Esophagus squamous epithelium (tissue), 5 donors: ENCODE measurements around the gene CTAG1B. TPM values are rescaled to one million over a fixed set of nuclear protein-coding genes. Genes with fewer than 3 reads are reported as not detected.

ENCODE experiments used
- DNase-seq: peaks from one replicate; lab custom pipeline; 2025; lab: John Stamatoyannopoulos, UW
- H3K27ac ChIP-seq, 4 donors: fragments of 200-600 bp; sonication (generic); one replicate each; pipeline ENCODE4 v1.5.1; 2016 to 2019; ENCODE audit warnings: mild to moderate bottlenecking in 1 of 4
- H3K27me3 ChIP-seq, 4 donors: fragments of 200-600 bp; sonication (generic); 1 replicate in 3 of 4; 2 replicates in 1 of 4; pipeline versions ENCODE4 v1.5.1 to v1.6.0; 2017 to 2021; ENCODE audit warnings: antibody characterized with exemption in 1 of 4
- H3K36me3 ChIP-seq, 3 donors: fragments of 200-600 bp; sonication (generic); one replicate each; pipeline ENCODE4 v1.5.1; 2016 to 2019
- H3K4me1 ChIP-seq, 3 donors: fragments of 200-600 bp; sonication (generic); one replicate each; pipeline ENCODE4 v1.5.1; 2017 to 2019
- H3K4me3 ChIP-seq, 4 donors: fragments of 200-600 bp; sonication (generic); 1 replicate in 3 of 4; 2 replicates in 1 of 4; pipeline ENCODE4 v1.5.1; 2016 to 2019; ENCODE audit warnings: mild to moderate bottlenecking in 2 of 4, moderate library complexity in 1 of 4
- H3K9me3 ChIP-seq, 3 donors: fragments of 200-600 bp; sonication (generic); one replicate each; pipeline ENCODE4 v1.5.1; 2016 to 2019
- CTCF ChIP-seq, 6 experiments: fragments of 450-650 bp in 4 of 6; fragments of 200-600 bp in 2 of 6; sonication (generic) in 2 of 6; IDR thresholded peaks; one replicate each; pipeline ENCODE4 v1.5.1; 2016 to 2019; ENCODE audit warnings: antibody characterized with exemption in 6 of 6, mild to moderate bottlenecking in 4 of 6, moderate library complexity in 4 of 6
- POLR2A ChIP-seq, 4 donors: fragments of 450-650 bp; IDR thresholded peaks; one replicate each; pipeline ENCODE4 v1.6.1; 2017; ENCODE audit warnings: antibody characterized with exemption in 4 of 4, mild to moderate bottlenecking in 4 of 4, moderate library complexity in 3 of 4
- WGBS, 2 donors: methylation state at CpG; one replicate each; pipeline ENCODE4 v1.1.5; 2018; 5-methylcytosine and 5-hydroxymethylcytosine counted together
- intact Hi-C: fragments of 100-400 bp; cut with DNase I; formaldehyde crosslinking; loops from one replicate; pipeline ENCODE4 v1.15.0; 2022
- total RNA-seq, 4 donors: library from RNA; depleted of rRNA; stranded (reverse); fragments of >200 nt; gene quantifications; one replicate each; pipeline ENCODE4 v1.1.0, GENCODE V29; 2016
- donor health status: DM: yes; HTN: yes; CAD: no.

The CTAG1B gene
- total RNA-seq, 4 donors from 2014 or later: not detected

GRCh38 chrX:154600759-154601374 lies 18.2 kb downstream of the CTAG1B start:
- H3K27me3 ChIP-seq: no peaks in the 10 kb centered on the region
- H3K9me3 ChIP-seq: no peaks in the 10 kb centered on the region
- intact Hi-C loops: no loop called here
- H3K4me3 ChIP-seq: no peak overlapping the region
- H3K36me3 ChIP-seq: no peaks in the 10 kb centered on the region
- peaks cover 0 to 14% (median 0%) of the 10 kb centered on the region in 3 donors for H3K4me1 ChIP-seq
- WGBS, 2 donors: 63 to 85% methylated on average over 5 of the region's 15 CpGs
- H3K27ac ChIP-seq: no peak overlapping the region
- TF ChIP-seq CTCF (IDR thresholded peaks at IDR 0.05) (no peak), POLR2A (IDR thresholded peaks at IDR 0.05) (no peak)
- DNase-seq: no peak

- intact Hi-C loops: no loop called here
- no peak for TF ChIP-seq CTCF (IDR thresholded peaks at IDR 0.05)
- no peak for TF ChIP-seq POLR2A (IDR thresholded peaks at IDR 0.05)
- DNase-seq: no peak
- H3K27ac ChIP-seq: no peak overlapping the region
- peaks cover 0 to 13% (median 0%) of the 10 kb centered on the region in 3 donors for H3K4me1 ChIP-seq
- no peaks in the 10 kb centered on the region for H3K9me3 ChIP-seq
- H3K36me3 ChIP-seq: no peaks in the 10 kb centered on the region
- H3K27me3 ChIP-seq: no peaks in the 10 kb centered on the region
- WGBS, 2 donors: 90 to 92% methylated on average over 4 to 9 of the region's 14 CpGs
- H3K4me3 ChIP-seq: no peak overlapping the region
These were observed 19.6 kb downstream of the CTAG1B start for GRCh38 chrX:154599531-154599930.

GRCh38 chrX:154598656-154599055 lies 20.4 kb downstream of the CTAG1B start:
- Histone ChIP-seq H3K4me1 (peaks cover 0 to 7% (median 0%) of the 10 kb centered on the region in 3 donors), H3K27me3 (no peaks in the 10 kb centered on the region), H3K27ac (no peak overlapping the region), H3K36me3 (no peaks in the 10 kb centered on the region), H3K9me3 (no peaks in the 10 kb centered on the region), H3K4me3 (no peak overlapping the region)
- intact Hi-C loops: no loop called here
- DNase-seq: no peak
- TF ChIP-seq POLR2A (IDR thresholded peaks at IDR 0.05) (no peak), CTCF (IDR thresholded peaks at IDR 0.05) (no peak)
- WGBS, 2 donors: 69 to 70% methylated on average over 4 to 6 of the region's 8 CpGs

GRCh38 chrX:154597221-154597620 lies 21.9 kb downstream of the CTAG1B start:
- Histone ChIP-seq H3K4me3 (no peak overlapping the region), H3K27ac (no peak overlapping the region), H3K36me3 (no peaks in the 10 kb centered on the region), H3K9me3 (no peaks in the 10 kb centered on the region), H3K27me3 (no peaks in the 10 kb centered on the region), H3K4me1 (peaks cover 0 to 3% (median 0%) of the 10 kb centered on the region in 3 donors)
- TF ChIP-seq CTCF (IDR thresholded peaks at IDR 0.05) (no peak), POLR2A (IDR thresholded peaks at IDR 0.05) (no peak)
- 86 to 87% methylated on average over 5 to 8 of the region's 12 CpGs for WGBS, 2 donors
- intact Hi-C loops: no loop called here
- no peak for DNase-seq

DNA sequence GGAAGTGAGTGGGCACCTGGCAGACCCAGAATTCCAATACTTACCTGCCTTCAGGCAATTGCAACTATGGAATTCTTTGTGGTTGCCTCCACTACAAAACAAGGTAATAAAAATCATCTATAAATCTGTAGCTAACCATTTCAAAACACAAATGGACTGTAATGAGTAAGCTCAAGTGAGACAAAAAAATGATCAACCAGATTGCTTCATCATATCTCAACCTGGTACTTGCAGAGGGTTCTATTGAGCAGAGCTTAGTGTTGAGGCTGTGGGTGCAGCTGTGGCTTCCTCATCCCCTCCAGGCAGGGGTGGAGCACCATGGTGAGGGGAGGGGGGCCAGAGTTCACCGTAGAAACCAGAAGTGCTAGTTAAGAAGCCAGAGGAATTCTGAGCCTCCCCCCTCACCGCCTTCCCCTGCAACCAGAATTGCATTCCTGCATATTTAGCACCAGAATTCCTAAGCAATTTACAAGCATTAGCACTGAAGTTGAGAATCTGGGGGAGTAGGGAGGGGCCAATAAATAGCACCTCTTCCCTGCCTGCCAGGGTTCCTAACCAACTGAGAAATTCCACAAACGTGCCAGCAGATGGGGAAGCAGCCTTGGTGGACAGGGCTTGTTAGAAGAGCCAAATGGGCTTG lies 22.7 kb downstream of the CTAG1B start:
- H3K4me3 ChIP-seq: no peak overlapping the region
- no peak for DNase-seq
- TF ChIP-seq CTCF (IDR thresholded peaks at IDR 0.05) (no peak), POLR2A (IDR thresholded peaks at IDR 0.05) (no peak)

More for the DNA sequence above, 22.7 kb downstream of the CTAG1B start:
- Histone ChIP-seq H3K36me3 (no peaks in the 10 kb centered on the region), H3K9me3 (no peaks in the 10 kb centered on the region), H3K27me3 (no peaks in the 10 kb centered on the region), H3K27ac (no peak overlapping the region), H3K4me1 (peaks cover 0 to 3% (median 0%) of the 10 kb centered on the region in 3 donors)
- intact Hi-C loops: no loop called here
- 12 to 28% methylated on average over 2 to 3 of the region's 3 CpGs for WGBS, 2 donors
